Non-pigmented ciliary epithelial cell (primary cell): ENCODE results near the gene MDGA2.
"Not testable (repeated sequence)": the region's sequence is repeated elsewhere in the genome, so short reads cannot be mapped to it uniquely, and the experiment has no call there.

Source experiments
- DNase-seq: peaks from one replicate; pipeline ENCODE4 v3.0.0-alpha.2; 2010; ENCODE audit warnings: low read depth

Gene MDGA2

GRCh38 chr14:47675466-47676314, at the start of gene MDGA2:
Gene MDGA2 (minus strand): TSS chr14:47675605.
- no peak for DNase-seq

- DNase-seq = no peak
Measured at GRCh38 chr14:47722929-47723693, 47.7 kb upstream of the MDGA2 start.

GRCh38 chr14:47720281-47720680, 44.9 kb upstream of the MDGA2 start:
- no peak for DNase-seq

GRCh38 chr14:47715330-47715729, 39.9 kb upstream of the MDGA2 start:
- no peak for DNase-seq

- DNase-seq = no peak
Measured at GRCh38 chr14:47710581-47710980, 35.2 kb upstream of the MDGA2 start.

GRCh38 chr14:47705683-47706082, 30.3 kb upstream of the MDGA2 start:
- DNase-seq = no peak

- DNase-seq = no peak
Measured at GRCh38 chr14:47691829-47692228, 16.4 kb upstream of the MDGA2 start.

- DNase-seq = no peak
Measured at GRCh38 chr14:47678993-47679392, 3.6 kb upstream of the MDGA2 start.

GRCh38 chr14:47678157-47678556, 2.8 kb upstream of the MDGA2 start:
- no peak for DNase-seq

GRCh38 chr14:47676315-47676617, 861 bp upstream of the MDGA2 start:
- DNase-seq = no peak

GRCh38 chr14:47674543-47675465, 601 bp downstream of the MDGA2 start:
- DNase-seq = no peak

- no peak for DNase-seq
Measured at GRCh38 chr14:47674148-47674542, 1.3 kb downstream of the MDGA2 start.

- no peak for DNase-seq
Measured at GRCh38 chr14:47665337-47666134, 9.9 kb downstream of the MDGA2 start.

GRCh38 chr14:47662466-47662865, 12.9 kb downstream of the MDGA2 start:
- no peak for DNase-seq

- no peak for DNase-seq
Measured at GRCh38 chr14:47660158-47660557, 15.2 kb downstream of the MDGA2 start.

GRCh38 chr14:47658041-47658440, 17.4 kb downstream of the MDGA2 start:
- DNase-seq = no peak

GRCh38 chr14:47657143-47657542, 18.3 kb downstream of the MDGA2 start:
- no peak for DNase-seq

GRCh38 chr14:47651337-47651736, 24.1 kb downstream of the MDGA2 start:
- DNase-seq = no peak

- no peak for DNase-seq
Measured at GRCh38 chr14:47637753-47638152, 37.7 kb downstream of the MDGA2 start.

GRCh38 chr14:47626151-47627035, 49.0 kb downstream of the MDGA2 start:
- no peak for DNase-seq

GRCh38 chr14:47624126-47624525, 51.3 kb downstream of the MDGA2 start:
- DNase-seq = not testable (repeated sequence)
